CD4-positive, alpha-beta T cell treated with Interleukin-6 for 4 hours (primary cell): ENCODE results near the gene MCUR1.
"Not testable (repeated sequence)": the region's sequence is repeated elsewhere in the genome, so short reads cannot be mapped to it uniquely, and the experiment has no call there.

ENCODE experiments used
- DNase-seq: peaks from one replicate; pipeline ENCODE4 v3.0.0-alpha.2; 2020; ENCODE audit warnings: mixed read lengths

Gene MCUR1

GRCh38 chr6:13827032-13827431, 12.7 kb upstream of the MCUR1 start:
- no peak for DNase-seq

GRCh38 chr6:13825871-13826270, 11.5 kb upstream of the MCUR1 start:
- DNase-seq: no peak

GRCh38 chr6:13818341-13818740, 4.0 kb upstream of the MCUR1 start:
- DNase-seq: no peak

DNA sequence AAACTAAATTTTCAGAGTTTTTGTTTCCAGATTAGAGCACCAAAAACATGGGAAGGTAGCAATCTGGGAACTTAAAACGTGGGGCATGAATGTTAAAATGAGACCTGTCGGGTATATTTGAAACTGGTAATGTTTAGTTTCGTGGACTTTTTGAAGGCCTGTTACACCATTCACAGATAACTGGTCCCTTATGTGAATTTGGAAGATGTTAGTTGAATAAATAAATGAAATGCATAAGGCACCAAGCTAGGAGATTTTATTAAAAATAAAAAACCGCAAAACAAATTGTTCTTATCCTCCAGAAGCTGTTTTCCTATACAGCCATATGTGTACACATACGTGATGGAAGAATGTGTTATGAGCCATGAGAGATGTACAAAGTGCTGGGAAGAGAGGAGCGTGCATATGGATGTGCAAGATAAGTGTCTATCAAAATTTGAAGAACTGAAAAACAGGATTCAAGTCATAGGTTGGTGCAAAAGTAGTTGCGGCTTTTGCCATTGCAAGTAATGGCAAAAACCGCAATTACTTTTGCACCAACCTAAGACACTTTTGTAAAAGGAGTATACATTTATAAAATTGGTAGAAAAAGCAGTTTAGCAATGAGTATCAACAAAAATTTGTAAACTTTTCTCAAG, 700 bp upstream of the MCUR1 start:
- no peak for DNase-seq

- peak; percentile 45 for DNase-seq
Measured at GRCh38 chr6:13813621-13814175, 659 bp downstream of the MCUR1 start.

GRCh38 chr6:13813026-13813425, 1.3 kb downstream of the MCUR1 start:
- DNase-seq: no peak

DNA sequence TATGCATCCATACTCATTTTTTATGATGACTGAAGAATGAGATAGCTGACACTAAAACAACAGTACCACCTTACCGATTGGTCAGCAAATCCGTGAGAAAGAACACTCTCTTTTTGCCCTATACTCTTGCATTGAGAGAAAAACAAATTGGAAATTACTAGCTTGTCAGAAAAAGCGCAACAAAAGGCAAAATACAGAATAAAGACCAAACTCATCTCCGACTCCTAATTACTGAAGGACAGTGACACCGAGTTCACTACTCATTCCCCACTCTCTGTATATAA, 2.1 kb downstream of the MCUR1 start:
- DNase-seq: no peak

DNA sequence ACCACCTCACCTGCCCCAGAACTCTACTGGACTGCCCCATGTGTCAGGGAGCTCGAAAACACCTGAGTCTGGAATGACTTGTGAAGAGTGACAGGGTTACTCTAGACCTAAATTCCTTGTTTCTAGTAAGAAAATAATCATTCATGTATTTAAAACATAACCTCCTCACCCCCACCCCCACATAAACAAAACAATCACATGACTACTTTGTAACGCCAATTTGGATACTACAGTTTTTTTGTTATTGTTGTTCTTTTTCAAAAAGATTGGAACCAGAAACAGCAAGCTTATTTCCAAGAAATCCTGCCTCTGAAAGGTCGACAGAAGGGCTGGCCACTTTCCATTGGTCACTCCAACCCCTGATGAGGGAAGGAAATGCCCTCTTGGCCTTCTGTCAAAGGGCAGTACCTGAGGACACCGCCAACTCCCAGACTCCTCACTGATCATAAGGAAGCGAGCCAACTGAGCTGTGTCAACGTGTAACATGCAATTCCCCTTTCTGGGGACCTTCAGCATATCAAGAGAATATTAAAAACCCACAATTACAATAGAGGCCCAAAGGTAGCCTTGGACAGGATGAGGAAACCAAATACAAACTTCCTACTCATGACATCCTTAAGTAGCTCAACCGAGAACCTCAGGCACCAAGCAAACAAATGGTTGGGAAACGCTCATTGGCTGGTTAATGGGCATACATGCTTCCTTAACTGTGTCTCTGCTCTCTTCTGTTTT, 2.6 kb downstream of the MCUR1 start:
- DNase-seq: no peak

DNA sequence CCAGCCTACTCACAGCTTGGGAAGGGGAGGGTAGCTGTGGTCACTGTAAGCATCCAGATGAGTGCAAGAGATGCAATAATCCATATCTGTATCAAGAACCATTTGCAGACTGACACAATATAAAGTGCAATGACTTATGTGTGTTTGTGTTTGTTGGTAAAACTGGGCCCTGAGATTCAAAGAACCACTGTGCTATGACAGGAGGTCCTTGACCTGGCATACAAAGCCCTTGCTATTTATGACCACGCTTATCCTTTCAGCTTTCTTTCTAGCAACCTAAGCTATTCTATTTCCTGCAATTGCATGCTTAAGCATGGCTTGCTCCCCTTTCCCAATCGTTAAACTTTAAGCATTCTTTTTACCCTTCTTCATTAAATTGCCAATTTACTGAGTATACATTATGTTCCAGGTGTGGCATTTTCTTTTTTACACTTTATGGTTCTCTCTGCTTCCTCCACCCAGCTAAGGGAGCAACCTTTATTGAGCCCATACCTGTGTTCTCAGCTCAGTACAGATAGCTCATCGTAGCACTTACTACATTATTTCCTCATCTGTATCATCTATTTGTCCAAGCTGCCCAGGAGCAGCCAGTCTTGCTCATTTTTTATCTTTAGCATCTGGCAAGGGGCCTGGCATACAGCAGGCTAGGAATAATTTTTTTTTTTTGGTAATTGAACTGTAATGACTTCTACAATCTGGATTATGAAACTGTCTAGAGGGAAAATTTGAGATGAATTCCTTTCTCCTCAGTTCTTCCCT, 3.5 kb downstream of the MCUR1 start:
- DNase-seq: no peak

DNA sequence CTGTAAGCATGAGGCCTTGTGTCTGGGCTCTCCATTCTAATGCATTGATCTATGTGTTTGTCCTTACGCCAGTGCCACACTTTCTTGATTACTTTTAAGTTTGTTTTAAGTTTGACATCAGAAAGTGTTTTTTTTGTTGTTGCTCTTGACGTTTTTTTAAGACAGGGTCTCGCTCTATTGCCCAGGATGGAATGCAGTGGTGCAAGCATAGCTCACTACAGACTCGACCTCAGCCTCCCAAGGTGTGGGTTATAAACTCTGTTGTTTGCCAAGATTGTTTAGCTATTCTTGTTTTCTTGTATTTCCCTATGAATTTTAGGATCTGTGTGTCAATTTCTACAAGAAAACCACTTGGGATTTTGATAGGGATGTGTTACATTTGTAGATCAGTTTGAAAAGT, 5.6 kb downstream of the MCUR1 start:
- DNase-seq: no peak

DNA sequence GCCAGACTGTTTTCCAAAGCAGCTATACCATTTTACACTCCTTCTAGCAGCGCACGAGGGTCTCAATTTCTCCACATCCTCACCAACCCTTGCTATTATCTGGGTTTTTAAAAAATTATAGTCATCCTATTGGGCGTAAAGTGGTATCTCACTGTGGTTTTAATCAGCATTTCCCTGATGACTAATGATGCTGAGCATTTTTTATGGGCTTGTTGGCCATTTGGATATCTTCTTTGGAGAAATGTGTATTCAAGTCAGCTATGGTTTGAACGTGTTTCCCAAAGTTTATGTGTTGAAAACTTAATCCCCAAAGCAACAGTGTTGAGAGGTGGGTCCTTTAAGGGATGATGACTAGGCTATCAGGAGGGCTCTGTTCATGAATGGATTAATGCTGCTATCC, 6.7 kb downstream of the MCUR1 start:
- no peak for DNase-seq

GRCh38 chr6:13803581-13803980, 10.8 kb downstream of the MCUR1 start:
- no peak for DNase-seq

DNA sequence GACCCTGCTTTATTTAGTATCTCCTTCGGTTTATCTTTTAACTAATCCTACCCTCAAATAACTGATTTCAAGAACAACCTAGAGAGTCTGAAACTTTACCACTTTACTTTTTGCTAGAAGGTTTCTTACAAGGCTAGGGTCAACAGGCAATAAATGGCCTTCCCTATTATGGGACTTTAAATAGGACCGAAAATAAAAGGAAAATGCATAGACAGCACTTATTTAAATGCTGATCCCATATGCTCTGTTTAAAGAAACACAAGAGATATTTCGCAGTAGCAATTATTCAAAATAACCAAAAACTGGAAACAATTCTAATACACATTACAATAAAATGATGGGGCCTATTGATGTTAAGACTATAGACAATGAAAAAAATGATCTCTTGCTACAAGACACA, 13.7 kb downstream of the MCUR1 start:
- no peak for DNase-seq

DNA sequence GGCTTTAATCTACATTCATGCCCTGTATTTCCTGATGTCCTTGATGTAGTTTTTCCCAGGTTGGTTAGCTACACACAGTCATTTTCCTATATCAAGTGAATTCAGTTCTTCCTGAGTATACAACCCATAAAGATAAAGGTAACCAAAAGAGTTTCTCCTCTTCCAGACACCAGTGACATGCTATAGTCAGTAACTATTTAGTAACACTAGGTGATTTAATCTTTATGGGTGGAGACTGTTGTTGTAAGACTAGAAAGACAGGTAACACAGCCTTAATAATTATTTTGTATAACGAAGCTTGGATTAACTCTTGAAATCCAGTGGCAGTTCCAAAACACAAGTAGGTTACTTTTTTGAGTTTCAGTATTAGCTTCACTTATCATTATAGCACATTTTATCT, 17.6 kb downstream of the MCUR1 start:
- DNase-seq: no peak

- peak; percentile 90 for DNase-seq
Measured at GRCh38 chr6:13795041-13795750, 19.2 kb downstream of the MCUR1 start.

DNA sequence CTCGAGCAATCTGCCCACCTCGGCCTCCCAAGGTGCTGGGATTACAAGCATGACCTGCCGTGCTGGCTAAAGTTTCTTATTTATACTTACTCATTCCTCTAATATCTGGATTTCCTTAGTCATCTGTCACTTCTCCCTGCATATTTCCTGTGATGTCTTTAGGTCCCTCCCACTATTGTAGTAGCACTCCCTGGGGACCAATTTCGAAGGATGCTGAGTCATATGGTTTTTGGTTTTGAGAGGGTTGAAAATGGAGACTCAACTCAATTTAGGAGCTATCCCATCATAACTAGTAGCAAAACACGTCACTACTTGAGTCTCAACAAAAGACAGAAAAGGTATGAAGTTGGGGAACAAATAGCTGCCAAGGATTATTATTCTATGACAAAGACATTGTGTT, 20.2 kb downstream of the MCUR1 start:
- DNase-seq: no peak

DNA sequence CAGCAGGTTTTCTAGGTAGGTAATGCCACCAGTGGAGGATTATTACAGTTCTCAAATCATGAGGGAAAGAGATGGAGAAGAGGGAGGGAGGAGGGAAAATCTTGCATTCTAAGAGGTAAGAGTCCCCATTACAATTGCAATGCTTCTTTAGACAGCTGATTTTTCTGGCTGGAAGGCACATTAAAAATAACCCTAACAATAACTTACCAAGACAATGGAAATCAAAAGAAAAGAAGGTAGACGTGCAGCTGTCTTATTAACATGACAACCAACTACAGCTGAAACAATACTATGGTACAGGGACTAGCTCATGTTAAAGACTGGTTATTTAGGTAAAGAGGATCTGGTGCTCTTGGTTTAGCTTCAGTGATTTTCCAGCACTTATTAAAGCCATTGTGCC, 24.6 kb downstream of the MCUR1 start:
- DNase-seq: no peak

DNA sequence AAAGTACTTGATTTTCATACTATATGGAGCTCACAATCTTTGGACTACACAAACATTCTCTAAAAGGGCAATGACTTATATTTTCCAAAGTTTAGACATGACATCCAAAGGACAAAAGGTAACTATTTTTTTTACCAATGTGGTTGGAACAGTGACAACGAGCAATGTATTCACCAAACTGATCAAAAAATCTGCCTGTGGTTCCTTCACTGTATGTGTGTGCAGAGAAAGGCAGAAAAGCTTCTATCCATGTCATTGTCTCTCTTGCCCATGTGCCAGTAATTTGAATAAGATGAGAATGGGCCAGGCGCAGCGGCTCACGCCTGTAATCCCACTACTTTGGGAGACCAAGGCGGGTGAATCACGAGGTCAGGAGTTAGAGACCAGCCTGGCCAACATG, 25.5 kb downstream of the MCUR1 start:
- DNase-seq: no peak

DNA sequence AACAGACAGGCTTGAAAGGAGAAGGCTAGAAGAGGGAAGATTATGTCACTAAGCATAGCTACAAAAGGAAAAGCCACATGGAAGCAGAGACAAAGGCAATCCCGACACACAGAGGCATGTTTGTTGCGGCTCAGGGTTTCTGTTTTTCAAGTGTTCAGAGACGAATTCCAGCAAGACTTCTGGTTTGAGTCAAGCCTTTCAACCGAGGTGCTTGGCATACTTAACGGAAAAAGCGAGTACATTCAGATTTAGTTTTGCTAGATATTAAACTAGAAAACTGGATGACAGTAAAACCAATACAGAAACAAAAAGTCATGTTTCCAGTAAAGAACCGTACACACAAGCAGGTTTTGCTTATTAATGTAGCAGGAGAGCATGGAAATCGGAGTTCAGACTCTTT, 27.2 kb downstream of the MCUR1 start:
- no peak for DNase-seq

GRCh38 chr6:13780162-13780561, 34.2 kb downstream of the MCUR1 start:
- DNase-seq: not testable (repeated sequence)

- DNase-seq: no peak
Measured at GRCh38 chr6:13778028-13778427, 36.3 kb downstream of the MCUR1 start.

DNA sequence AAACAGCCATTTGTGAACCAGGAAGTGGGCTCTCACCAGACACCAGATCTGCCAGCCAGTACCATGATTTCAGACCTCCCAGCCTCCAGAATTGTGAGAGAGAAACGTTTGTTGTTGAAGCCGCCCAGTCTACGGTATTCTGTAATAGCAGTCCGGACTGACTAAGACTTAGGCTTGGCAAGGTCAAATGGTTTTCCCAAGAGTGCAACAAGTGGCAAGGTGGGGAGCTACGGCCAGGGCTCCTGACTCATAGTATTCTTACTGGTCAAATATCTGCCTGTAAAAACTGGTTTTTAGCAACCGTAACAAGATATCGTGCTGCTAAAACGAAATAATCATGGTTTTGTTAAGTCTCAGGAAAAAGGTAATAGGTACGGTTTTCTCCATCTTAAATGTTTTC, 37.8 kb downstream of the MCUR1 start:
- no peak for DNase-seq

DNA sequence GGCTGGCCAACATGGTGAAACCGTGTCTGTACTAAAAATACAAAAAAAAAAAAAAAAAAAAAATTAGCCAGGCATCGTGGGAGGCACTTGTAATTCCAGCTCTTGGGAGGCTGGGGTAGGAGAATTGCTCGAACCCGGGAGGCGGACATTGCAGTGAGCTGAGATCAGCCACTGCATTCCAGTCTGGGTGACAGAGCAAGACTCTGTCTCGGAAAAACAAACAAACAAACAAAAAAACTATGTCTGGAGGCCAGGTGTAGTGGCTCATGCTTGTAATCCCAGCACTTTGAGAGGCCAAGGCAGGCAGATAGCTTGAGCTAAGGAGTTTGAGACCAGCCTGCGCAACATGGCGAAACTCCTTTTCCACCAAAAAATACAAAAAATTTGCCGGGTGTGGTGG, 38.9 kb downstream of the MCUR1 start:
- DNase-seq: not testable (repeated sequence)
